ENCODE data around the gene GOT2.

DNA sequence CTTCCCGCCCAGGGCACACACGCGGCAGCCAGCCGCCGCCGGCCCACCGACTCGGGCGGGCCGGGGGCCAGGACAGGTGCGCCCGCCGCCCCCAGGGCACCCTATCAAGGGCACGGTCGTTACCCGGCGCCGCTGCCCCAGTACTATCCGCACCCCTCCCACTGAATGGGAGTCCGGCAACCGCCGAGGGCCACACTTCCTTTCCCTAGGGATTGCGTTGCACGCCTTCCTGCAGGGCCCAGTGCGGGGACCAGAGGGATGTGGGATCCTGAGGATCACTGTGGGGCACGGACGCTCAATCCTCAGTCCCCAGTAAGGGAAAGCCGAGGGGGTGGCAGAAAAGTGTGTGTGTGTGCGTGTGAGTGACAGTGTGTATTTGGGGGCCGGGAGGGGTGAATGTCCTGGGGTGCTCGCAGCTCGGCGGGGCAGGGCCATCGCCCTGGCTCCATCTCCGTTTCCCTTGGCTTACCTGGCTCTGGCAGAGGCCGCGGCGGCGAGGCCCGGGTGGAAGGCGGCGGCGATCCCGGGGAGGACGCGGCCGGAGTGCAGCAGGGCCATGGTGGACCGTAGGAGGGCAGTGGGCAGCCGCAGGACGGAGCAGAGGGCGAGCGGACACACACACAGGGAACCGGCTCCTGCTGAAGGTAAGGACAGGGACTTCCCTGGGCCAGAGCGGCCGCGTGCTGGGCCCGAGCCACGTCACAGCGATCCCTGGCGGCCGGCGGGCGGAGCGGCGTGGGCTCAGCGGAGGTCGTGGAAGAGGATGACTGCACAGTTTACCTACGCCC, at the start of gene GOT2:
- TF ChIP-seq, protein P1, sequence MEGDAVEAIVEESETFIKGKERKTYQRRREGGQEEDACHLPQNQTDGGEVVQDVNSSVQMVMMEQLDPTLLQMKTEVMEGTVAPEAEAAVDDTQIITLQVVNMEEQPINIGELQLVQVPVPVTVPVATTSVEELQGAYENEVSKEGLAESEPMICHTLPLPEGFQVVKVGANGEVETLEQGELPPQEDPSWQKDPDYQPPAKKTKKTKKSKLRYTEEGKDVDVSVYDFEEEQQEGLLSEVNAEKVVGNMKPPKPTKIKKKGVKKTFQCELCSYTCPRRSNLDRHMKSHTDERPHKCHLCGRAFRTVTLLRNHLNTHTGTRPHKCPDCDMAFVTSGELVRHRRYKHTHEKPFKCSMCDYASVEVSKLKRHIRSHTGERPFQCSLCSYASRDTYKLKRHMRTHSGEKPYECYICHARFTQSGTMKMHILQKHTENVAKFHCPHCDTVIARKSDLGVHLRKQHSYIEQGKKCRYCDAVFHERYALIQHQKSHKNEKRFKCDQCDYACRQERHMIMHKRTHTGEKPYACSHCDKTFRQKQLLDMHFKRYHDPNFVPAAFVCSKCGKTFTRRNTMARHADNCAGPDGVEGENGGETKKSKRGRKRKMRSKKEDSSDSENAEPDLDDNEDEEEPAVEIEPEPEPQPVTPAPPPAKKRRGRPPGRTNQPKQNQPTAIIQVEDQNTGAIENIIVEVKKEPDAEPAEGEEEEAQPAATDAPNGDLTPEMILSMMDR (IDR thresholded peaks at IDR 0.05; ENCODE audit: insufficient read depth, low read depth, low read length): peak; percentile 65
- TF ChIP-seq EZH2 (IDR thresholded peaks at IDR 0.05; ENCODE audit: insufficient read depth, low read length): no peak
